ENCODE data around the gene FYCO1.

FYCO1 gene

DNA sequence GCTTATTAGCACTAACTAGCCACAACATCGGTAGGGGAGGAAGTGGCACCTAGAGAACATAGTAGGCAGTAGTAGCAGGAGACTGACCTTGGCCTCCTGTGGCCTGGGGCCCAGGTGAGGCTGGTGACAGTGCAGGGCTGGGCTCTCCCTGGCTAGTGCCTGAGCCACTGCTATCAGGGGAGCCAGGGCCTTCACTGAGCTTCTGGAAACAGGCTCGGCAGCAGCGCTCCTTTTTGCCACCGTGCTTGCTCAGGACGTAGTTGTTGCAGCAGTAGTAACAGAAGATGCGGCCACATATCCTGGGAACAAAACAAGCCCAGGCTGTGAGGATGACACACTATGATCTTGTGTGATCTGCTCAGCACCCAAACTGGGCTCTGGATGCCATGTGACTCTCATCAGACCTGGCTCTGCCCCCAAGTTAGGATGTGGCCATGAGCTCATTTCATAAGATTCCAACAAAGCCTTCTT lies 37.3 kb downstream of the FYCO1 start:
- no peak for DNase-seq

DNA sequence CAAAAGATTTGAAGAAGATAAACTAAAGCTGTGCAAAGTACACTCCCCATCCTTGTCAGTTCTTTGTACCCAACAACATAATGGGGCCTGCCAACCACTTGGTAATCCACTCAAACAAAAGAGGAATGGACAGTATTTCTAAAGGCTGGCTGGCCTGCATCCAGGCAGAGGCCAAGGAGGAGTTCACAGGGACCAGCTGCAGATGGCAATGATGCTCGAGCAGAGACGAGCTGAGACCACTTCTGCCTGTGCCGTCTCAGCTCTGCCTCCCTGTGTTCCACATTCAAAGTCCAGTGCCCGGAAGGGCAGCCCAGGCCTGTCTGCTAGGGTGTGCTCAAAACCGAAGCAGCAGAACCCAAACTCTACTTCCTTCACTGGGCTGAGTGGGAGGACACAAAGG lies 38.0 kb downstream of the FYCO1 start:
- DNase-seq: no peak

DNA sequence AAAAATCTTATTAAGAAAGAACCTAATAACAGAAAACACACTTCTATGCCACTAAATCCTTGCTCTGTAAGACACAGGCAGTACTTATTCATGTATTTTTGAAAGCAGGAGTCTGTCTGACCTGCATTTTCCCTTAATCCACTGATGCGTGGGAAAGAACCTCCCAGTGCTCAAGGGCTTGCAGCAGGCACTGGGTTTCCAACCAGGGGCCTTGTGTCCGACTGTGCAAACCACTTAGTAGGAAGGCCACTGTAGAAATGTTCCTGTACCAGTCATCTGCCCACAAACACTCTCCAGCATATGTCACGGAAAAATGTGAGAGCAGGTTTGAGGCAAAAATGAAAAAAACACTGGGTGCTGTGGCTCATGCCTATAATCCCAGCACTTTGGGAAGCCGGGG lies 39.9 kb downstream of the FYCO1 start:
- DNase-seq: no peak

DNA sequence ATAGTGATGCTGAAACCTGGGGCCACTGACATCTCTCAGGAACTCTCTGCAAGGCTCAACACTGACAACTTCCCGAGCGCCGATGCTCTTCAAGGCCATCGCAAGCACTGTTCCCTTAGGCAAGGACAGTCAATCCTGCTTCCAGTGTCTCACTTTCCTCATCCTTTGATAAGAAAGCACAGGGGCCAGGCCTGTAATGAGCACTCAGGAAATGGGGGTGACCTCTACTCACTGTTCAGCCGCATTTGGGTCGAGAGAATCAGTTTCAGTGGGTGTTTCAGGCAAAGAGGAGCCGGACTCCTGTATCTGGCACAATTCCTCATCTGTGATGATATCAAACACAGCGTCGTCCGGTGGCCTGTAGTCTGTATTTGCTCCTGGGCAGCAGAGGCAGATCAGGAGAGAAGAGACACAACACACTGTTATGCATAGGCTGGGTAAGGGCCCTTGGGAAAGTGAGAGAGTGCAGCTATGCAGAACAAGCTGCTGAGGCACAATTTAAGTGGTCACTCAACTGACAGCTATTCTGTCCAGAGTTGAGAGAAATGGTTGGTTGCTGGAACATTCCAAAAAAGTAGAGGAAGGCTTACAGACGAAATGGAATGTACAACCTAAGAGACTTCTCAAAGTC lies 40.5 kb downstream of the FYCO1 start:
- no peak for DNase-seq

DNA sequence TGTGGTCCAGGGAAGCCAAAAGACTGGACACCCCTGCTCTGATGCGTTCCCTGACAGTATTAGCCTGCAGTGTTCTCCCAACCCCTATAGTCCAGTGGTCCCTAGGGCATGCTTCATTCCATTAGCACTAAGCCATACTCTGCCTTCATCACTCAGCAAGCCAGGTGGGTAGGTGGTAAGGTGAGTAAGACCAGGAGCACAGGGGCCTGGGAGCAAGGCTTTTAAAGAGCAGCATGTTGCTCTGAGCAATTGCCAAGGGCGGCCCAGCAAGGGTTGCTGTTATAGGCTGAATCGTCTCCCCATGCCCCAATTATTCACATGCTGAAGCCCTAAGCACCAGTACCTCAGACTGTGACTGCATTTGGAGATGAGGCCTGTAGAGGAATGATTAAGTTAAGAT lies 41.3 kb downstream of the FYCO1 start:
- no peak for DNase-seq

DNA sequence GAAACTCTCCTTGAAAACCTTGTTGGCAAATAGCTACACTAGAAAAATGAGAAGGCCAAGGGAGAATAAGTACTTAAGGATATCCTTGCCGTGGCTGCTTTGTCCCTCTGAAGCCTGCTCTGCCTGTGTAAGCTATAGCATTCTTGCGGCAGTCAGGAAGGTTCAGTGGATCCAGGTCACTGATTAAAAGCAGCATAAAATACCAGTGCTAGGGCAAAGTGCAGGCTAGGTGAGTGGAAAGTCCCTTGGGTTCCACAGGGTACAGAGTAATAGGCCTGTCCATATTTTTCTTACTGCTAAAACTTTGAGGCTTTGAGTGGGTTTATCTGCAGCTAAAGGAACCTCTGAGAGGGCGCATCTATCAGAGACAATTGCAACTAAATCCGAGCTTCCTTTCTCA lies 42.1 kb downstream of the FYCO1 start:
- DNase-seq: no peak

DNA sequence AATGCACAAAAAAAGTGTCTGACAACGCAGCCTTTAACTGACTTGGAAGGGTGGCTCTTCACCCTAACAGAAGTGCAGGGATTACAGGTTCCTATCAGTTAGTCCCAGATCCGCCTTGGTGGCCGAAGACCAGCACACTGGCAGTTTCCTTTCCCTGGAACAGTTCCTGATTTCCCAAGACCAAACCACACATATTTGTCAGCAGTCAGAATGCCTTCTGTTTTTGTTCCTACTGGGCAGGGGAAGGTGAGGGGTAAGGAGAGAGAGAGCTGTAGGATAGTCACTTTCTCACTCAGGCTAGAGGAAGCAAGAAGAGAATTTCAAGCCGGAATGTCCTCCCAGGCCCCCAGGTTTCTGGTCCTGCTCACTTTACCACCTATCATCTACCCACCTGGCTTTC lies 43.2 kb downstream of the FYCO1 start:
- no peak for DNase-seq

DNA sequence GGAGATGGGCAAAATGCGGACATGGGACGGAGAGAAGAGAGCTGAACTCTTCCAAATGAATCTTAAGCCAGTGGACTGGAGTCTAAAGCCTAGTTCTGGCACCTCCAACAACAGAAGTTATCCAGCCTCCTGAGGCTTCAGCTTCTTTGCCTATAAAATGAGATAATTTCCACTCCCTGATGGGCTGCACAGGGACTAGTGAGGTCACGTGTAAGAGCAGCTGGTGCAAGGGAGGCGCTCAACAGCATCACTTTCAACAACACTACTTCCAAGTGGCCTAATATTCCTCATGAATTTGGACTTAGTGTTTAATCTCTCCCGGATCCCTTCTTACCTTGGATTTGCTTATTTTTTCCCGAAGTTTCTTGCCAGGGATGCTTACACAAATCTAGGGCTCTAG lies 43.7 kb downstream of the FYCO1 start:
- DNase-seq: no peak

DNA sequence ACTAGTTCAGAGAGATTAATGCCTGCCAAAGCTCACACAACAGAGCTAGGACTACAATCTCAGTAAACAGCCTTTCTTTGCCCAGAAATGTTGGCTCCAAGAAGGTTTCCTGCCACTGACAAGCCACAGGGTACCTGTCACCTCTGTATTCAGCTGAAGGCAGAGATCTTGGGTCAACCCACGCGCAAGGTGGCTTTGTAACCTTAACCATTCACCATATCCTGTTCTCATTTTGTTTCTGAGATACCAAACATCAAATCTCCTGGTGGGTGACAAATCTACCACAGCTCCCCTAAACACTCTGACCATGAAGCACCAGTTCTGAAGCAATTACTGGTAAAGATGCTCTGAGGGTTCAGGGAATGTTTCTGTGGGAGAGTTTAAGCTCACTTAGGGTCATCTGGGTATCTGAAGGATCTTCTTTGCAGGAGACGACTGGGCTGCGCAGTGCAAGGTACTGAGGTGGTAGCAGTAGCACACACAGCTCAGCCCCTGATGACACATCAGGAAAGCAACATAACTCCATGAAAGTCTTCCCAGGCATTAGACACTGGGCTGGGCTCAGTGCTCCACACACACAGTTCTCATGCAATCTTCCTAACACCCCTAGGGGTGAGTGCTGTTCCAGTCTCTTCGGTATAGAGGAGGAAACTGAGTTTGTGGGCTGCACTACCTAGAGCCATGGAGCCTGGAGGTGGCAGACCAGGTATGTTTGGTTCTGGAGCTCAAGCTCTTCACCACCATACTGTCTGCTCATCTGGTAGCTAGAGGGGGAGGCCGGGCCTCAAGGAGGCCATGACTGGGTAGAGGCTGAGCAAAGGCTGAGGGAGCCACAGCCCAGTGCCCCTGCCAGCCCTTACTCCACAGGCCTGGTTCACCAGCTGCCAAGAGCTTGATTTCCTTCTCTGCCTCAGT lies 44.7 kb downstream of the FYCO1 start:
- DNase-seq: no peak

DNA sequence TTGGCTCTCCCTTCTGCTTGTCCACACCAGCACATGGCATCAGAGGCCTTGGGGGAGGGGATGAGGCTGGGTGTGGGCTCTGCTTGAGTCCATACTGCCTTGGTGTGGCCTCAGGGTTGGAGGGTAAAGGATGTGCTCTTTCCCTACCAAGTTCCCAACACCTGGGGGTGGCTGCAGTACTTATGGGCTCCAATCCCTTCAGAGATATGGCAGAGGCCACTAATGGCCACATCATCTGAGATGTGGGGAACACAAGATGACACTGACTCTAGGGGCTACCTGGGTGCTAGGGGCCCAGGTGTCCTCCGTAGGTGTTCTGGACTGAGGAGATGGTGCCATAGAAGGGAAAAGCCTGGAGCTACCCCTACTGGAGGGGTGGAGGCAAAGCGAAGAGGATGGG lies 45.5 kb downstream of the FYCO1 start:
- no peak for DNase-seq

DNA sequence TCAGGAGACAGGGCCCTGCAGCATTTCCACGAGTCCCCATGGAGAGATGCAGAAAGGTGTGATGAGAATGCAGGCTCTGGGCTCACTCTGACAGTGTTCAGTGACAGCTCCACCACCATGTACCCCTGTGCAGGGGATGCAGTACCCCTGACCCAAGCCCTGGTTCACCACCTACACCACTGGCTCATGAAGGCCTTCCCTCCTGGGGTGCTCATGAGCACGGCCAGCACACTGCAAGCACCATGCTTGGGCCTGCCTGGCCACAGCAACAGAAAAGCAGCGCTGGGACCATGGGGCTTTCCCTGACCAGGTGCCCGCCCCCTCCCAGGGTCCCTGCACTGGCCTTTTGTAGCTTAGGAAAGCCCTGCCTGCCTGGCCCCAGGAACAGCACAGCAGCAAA lies 46.2 kb downstream of the FYCO1 start:
- no peak for DNase-seq

DNA sequence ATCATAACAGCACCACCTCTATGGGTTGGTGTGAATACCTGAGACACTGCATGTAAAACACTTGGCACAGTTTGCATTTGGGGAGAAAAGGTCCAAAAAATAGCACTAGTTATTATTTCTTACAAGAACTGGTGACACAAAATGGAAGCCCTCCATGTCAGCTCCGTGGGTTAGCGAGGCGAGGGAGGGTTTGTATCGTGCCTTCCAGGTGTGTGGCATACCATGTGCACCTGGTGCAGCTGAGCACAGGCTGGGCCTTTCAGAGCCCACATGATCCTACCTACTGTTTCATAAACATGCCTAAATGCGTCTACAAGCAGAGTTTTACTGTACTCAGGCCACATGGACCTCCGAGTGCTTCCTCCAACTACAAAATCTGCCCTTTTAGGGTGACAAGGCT lies 46.7 kb downstream of the FYCO1 start:
- DNase-seq: no peak

DNA sequence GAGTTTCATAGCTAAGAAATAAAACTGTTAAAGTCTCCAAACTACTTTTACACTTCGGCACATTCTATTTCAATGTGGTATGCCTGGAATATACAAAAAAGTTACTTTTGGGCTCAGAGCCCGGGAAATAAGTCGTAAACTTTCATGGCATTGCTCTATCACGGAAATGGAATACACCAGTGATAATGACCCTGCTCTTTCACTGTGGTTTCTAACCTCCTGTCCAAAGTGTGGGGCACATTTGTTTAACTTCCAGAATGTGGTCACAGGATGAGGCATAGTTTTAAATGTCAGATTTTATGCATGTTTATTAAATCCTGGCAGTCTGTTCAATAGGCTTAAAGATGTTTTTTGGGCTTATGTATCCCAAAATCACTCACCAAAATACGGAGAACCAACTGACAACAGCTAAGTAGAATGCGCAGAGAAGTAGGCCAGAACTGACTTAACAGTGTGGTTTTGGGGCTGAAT lies 47.3 kb downstream of the FYCO1 start:
- DNase-seq: no peak

DNA sequence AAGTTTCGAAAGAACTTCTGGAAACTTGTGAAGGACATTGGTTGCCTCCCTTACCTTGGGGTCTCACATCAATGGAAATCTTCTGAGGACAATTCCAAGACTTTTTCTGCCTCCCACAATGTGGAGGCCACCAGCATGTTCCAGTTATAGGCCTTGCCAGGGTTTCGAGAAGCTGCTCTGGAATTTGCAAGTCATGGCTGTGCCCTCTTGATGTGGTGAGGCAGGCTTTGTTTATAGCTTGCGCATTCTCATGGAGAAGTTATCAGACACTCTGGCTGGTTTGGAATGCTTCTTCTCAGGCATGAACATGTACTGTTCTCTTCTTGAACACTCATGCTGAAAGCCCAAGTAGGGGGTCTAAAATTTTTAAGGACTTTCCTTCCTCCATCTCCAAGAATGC lies 48.3 kb downstream of the FYCO1 start:
- DNase-seq: no peak

DNA sequence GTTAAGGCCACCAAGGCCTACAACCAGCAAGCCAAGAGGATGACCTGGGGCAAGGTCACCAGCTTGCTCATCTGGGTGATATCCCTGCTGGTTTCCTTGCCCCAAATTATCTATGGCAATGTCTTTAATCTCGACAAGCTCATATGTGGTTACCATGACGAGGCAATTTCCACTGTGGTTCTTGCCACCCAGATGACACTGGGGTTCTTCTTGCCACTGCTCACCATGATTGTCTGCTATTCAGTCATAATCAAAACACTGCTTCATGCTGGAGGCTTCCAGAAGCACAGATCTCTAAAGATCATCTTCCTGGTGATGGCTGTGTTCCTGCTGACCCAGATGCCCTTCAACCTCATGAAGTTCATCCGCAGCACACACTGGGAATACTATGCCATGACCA lies 48.7 kb downstream of the FYCO1 start:
- DNase-seq: no peak

DNA sequence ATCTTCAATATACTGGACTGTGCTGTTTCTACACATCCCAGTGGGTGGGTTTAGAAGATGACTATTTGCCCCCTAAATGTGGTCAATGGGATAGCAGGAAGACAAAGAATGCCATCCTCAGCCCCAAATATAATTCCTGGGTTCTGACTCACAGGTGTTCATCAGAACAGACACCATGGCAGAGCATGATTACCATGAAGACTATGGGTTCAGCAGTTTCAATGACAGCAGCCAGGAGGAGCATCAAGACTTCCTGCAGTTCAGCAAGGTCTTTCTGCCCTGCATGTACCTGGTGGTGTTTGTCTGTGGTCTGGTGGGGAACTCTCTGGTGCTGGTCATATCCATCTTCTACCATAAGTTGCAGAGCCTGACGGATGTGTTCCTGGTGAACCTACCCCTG lies 49.3 kb downstream of the FYCO1 start:
- DNase-seq: no peak

DNA sequence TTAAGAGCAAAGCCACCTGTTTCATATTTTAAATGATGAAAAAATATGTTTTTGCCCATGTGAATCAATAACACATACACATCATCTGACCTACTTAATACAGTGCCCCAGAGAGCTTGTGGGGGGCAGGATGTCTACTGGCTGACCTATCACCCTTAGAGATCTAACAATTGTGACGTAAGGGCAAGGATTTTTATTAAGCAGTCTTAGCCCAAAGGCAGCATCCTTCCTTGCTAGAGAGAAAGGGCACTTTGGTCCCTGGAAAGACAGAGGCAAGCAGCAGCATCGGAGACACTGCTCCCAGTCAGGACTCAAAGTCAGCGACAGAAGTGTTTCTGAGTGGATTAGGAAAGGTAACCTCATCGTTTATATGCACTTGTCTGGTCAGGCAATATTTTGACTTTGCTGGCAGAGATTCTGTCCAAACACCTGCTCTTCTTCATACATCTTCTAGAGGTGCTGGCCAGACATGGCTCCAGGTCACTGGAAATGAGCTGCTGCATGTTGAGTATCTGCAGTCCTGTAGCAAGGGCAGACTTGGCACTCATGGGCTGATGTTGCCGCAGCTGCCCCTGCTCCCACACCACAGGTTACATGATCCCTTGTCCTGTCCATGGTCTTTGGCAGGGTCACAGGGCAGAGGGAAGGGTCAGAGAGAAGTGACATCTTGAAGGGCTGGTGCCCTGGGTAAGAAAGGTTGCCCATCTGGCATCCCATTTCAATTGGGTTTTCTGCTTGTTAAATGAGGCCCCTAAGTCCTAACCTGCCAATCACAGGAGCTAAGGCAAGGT lies 50.6 kb downstream of the FYCO1 start:
- DNase-seq: no peak

DNA sequence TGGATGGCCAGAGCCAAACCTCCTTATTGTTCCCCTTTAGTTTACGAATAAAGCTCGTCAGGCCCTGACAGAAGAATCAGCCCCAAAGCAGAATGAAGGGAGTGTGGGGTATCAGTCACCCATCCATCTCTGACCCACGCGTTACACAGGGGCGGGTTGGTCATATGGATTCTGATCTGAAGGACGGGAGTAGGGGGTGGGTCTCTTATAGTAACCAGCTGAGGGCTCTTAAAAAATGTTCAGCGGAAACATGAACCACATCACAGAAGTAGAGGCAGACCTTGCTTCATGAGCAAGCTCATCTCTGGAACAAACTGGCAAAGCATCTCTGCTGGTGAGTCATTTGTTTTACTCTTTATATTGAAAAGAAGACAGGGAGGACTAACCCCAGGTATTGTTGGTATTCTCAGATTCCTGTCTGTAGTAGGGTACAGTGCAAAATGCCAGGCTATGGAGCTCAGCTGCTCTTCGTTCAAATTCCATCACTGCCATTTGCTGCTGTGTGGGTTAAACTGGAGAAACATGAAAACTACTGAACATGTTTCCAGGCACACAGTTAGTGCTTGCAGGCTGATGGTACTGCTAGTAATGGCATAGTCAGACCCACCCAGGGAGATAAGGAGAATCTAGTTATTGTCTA lies 52.3 kb downstream of the FYCO1 start, which contains the start of gene CXCR6:
CXCR6 (plus strand) TSS at position 258 of the 640 bp plus-strand sequence. CDS start 3,018 bp downstream, outside the sequence.
- no peak for DNase-seq

DNA sequence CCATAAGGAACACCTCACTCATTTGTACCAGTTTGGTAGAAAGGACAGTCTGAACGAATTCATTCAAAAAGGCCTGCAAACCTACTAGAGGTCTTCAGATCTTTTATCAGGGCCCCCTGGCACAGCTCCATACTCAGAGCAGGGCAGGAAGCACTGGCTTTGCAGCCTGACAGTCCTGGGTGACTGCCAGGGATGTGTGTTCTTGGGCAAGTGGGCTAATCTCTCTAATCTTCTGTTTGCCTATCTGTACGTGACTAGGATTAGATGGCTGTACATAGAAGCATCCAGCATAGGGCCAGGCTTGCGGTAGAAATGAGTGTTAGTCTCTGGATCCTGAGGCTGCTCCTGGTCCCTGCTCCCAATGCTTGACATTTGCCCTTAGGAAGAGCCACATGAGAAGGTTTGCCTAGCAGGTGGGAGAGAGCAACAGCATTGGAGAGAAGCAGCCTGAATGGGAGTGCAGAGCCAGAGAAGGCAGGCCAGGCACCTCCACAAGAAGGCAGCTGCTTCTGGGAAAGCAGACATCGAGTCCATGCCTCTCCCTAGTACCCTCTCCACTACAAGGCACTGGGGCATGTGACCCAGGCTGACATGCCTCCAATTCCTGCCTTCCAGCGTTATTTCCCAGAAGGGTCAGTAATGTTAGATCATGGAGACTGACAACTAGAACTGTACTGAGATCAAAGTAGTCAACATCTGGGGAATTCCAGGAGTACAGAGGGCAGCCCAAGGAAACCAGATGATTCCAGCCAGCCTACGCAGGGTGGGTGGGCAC lies 53.4 kb downstream of the FYCO1 start:
- peak; percentile 3 for DNase-seq

DNA sequence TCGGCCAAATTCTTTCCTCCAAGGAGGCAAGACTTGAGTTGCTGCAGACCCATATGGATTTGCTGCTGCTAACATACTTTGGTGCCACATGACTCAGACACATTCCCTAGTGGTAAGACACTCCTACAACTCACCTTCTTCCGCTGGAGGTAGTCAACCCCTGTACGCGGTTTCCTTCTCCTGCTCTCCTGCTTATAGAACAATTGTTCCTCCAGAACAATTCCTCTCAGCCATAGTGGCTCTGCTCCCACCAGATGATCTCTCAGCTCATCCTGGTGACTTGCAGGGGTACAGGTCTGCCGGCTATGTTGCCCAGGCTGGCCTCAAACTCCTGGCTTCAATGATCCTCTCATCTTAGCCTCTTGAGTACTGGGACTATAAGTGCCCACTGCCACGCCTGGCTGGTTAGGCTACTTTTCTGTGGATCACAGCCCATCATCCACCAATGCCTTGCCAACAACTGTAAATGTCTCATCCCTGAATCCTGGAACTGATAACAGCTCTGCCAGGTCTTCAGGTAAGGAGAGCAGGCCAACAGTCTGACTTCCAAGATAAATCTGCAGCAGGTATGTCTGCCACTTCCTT lies 54.8 kb downstream of the FYCO1 start:
- DNase-seq: no peak

DNA sequence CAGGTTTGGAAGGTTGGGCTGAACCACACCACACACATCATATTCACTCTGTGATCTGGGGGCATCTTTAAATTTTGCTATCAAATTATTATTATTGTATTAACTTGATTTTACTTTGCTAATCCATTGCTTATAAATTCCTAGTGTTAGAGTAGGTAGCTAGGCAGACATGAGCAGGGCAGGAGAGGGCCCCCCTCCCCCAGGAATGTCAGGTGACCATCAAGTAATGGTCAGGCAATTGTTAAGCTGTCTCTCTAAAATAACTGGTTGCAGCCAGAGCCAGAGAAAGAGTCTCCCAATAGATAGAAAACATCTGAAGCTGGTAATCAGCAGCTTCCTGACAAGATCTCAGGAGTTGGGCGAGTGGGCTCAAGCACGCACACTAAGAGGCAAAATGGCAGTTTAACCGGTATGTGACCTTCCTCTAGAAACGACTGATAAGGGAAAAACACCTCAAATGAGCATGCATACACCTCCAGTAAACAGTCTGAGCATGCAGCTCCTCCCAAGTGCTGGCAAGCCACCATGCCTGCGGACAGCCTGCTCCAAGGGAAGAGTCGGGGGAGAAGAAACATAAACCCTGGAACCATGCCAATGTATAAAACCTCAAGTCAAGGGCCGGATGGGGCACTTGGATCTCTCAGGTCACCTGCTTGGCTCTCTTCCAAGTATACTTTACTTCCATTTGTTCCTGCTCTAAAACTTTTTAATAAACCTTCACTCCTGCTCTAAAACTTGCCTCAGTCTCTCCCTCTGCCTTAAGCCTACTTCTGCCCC lies 55.4 kb downstream of the FYCO1 start:
- DNase-seq: no peak

All from KG1 (cell line).